ENCODE measurements around the gene TM4SF4.

GRCh38 chr3:149548669-149549065, 74.2 kb downstream of the TM4SF4 start:
- no peak for TF ChIP-seq CTCF (IDR thresholded peaks at IDR 0.05)
- no peak for TF ChIP-seq POLR2A (IDR thresholded peaks at IDR 0.05)
